ENCODE measurements around the gene SEZ6. TPM values are rescaled to one million over a fixed set of nuclear protein-coding genes. Genes with fewer than 3 reads are reported as not detected.

Gene SEZ6
- total and polyA plus RNA-seq, 10 donors = 0.88 TPM; not detected in 9

GRCh38 chr17:29041091-29041490 is 35.3 kb upstream of the SEZ6 start:
- TF ChIP-seq POLR2A (IDR thresholded peaks at IDR 0.05) = no peak
- TF ChIP-seq CTCF (IDR thresholded peaks at IDR 0.05 in 8 of 11, conservative IDR thresholded peaks at IDR 0.05 in 3 of 11) = no peak
- no peak for TF ChIP-seq POLR2AphosphoS5 (IDR thresholded peaks at IDR 0.05)
- peak overlapping the region in 1 of 8 donors; percentile 23 for H3K27ac ChIP-seq
- no peak for DNase-seq
- H3K36me3 ChIP-seq = no peaks in the 10 kb centered on the region
- H3K4me1 ChIP-seq = peaks cover 14 to 37% (median 23%) of the 10 kb centered on the region in 6 donors
- 94 to 100% (median 96%) methylated on average over 2 of the region's 2 CpGs for WGBS, 5 donors
- intact Hi-C loops (cut with DNase I; ENCODE audit: low total_unique reads) = no loop called here
- peaks cover 0 to 18% (median 0%) of the 10 kb centered on the region in 7 donors for H3K27me3 ChIP-seq (replicated peaks in 1 of 7)
- no peak overlapping the region for H3K4me3 ChIP-seq
- H3K9me3 ChIP-seq = no peaks in the 10 kb centered on the region

GRCh38 chr17:29039764-29040598 is 34.1 kb upstream of the SEZ6 start:
- no peak for DNase-seq
- intact Hi-C loops (cut with DNase I; ENCODE audit: low total_unique reads) = no loop called here
- H3K4me3 ChIP-seq = no peak overlapping the region
- peaks cover 0 to 9% (median under 1%) of the 10 kb centered on the region in 8 donors for H3K9me3 ChIP-seq
- no peaks in the 10 kb centered on the region for H3K36me3 ChIP-seq
- H3K27me3 ChIP-seq (replicated peaks in 1 of 7) = peaks cover 0 to 28% (median 0%) of the 10 kb centered on the region in 7 donors
- TF ChIP-seq POLR2AphosphoS5 (IDR thresholded peaks at IDR 0.05) (no peak), CTCF (IDR thresholded peaks at IDR 0.05 in 8 of 11, conservative IDR thresholded peaks at IDR 0.05 in 3 of 11) (no peak), POLR2A (IDR thresholded peaks at IDR 0.05) (no peak)
- 82 to 90% (median 88%) methylated on average over 12 to 13 of the region's 13 CpGs for WGBS, 5 donors
- H3K4me1 ChIP-seq = peaks cover 14 to 30% (median 20%) of the 10 kb centered on the region in 6 donors
- peak overlapping the region in 1 of 8 donors; percentile 20 for H3K27ac ChIP-seq

GRCh38 chr17:29038085-29038795 is 32.4 kb upstream of the SEZ6 start:
- Histone ChIP-seq H3K4me3 (no peak overlapping the region), H3K27me3 (replicated peaks in 1 of 7) (peaks cover 0 to 36% (median under 1%) of the 10 kb centered on the region in 7 donors), H3K9me3 (peaks cover 0 to 23% (median 15%) of the 10 kb centered on the region in 8 donors), H3K27ac (no peak overlapping the region), H3K36me3 (no peaks in the 10 kb centered on the region), H3K4me1 (peaks cover 9 to 19% (median 14%) of the 10 kb centered on the region in 6 donors)
- intact Hi-C loops (cut with DNase I; ENCODE audit: low total_unique reads) = no loop called here
- no peak for DNase-seq
- TF ChIP-seq POLR2A (IDR thresholded peaks at IDR 0.05) (no peak), POLR2AphosphoS5 (IDR thresholded peaks at IDR 0.05) (no peak), CTCF (IDR thresholded peaks at IDR 0.05 in 8 of 11, conservative IDR thresholded peaks at IDR 0.05 in 3 of 11) (no peak)
- WGBS, 5 donors = 46 to 55% (median 48%) methylated on average over 15 of the region's 15 CpGs

GRCh38 chr17:29037739-29038084 is 31.9 kb upstream of the SEZ6 start:
- peaks cover 0 to 42% (median 6%) of the 10 kb centered on the region in 7 donors for H3K27me3 ChIP-seq (replicated peaks in 1 of 7)
- H3K4me1 ChIP-seq = peaks cover 4 to 13% (median 9%) of the 10 kb centered on the region in 6 donors
- WGBS, 5 donors = 73 to 85% (median 83%) methylated on average over 10 of the region's 10 CpGs
- no peak overlapping the region for H3K27ac ChIP-seq
- H3K9me3 ChIP-seq = peaks cover 0 to 23% (median 15%) of the 10 kb centered on the region in 8 donors
- intact Hi-C loops (cut with DNase I; ENCODE audit: low total_unique reads) = no loop called here
- no peaks in the 10 kb centered on the region for H3K36me3 ChIP-seq
- peak; percentile 30 for DNase-seq
- no peak for TF ChIP-seq POLR2AphosphoS5 (IDR thresholded peaks at IDR 0.05)
- no peak overlapping the region for H3K4me3 ChIP-seq

All from spleen (tissue), 11 donors.